OCI-M2 (cell line): ENCODE data around the gene SBSN.
"Not testable (repeated sequence)": the region's sequence is repeated elsewhere in the genome, so short reads cannot be mapped to it uniquely, and the experiment has no call there.

Experiments used
- DNase-seq: peaks from one replicate; lab custom pipeline; 2025; ENCODE audit not compliant: unreplicated experiment; lab: John Stamatoyannopoulos, UW

Gene SBSN

DNA sequence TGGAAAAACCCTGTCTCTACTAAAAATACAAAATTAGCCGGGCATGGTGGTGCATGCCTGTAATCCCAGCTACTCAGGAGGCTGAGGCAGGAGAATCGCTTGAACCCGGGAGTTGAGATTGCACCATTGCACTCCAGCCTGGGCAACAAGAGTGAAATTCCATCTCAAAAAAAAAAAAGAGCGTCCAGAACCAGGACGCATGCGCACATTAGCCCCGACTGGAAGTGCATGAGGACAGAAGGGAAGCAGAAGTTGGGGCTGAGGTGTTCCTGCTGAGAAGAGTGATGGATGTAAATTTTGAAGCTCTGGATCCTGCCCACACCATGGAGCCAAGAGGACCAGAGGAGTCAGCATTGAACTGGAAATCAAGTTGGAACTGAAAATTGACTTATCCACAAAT is 53.5 kb downstream of the SBSN start:
- not testable (repeated sequence) for DNase-seq

DNA sequence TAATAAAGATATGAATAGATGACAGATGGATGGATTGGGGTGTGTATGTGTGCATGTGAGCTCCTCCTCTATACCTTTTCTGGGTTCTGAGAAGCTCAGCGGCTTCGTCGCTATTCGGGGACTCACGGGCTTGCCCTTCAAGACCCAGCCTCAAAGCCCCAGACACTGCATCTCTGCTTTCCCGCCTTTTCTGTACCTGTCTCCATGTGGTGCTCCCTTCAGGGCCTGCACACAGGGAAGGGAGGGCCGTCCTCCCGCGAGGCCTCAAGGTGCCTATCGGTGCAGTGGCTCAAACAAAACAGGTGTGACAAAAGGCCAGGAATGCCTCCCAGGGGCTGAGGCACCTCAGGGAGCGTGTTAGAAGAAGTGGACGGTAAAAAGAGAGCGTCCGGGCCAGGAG is 54.0 kb downstream of the SBSN start:
- DNase-seq, result no peak
